B cell (primary cell): ENCODE data around the gene HDGFL1. TPM values are rescaled to one million over a fixed set of nuclear protein-coding genes. Genes with fewer than 3 reads are reported as not detected.

ENCODE experiments used
- ATAC-seq: fragments of 200-7000 bp; cut with Tn5 transposase; one replicate; pipeline ENCODE4 v1.10.0; 2021; ENCODE audit warnings: low read depth, mild to moderate bottlenecking, moderate number of reproducible peaks, moderate library complexity
- CTCF ChIA-PET: fragments of 350-600 bp; sonication (Branson Sonifier 250); formaldehyde crosslinking; loops from one replicate; lab custom pipeline; 2021; ENCODE audit warnings: antibody characterized with exemption, inconsistent platforms; lab: Charles Lee
- POLR2A ChIA-PET: fragments of 350-600 bp; sonication (Branson Sonifier 250); formaldehyde crosslinking; loops from one replicate; lab custom pipeline; 2021; ENCODE audit warnings: antibody characterized with exemption; lab: Charles Lee
- DNase-seq: peaks from one replicate; pipeline ENCODE4 v3.0.0; 2013
- H2AFZ ChIP-seq: 2 replicates; pipeline ENCODE4 v1.6.1; 2012; ENCODE audit warnings: mild to moderate bottlenecking, low read depth, low read length; ENCODE audit not compliant: insufficient read depth, poor library complexity, severe bottlenecking
- H3K27ac ChIP-seq, 2 donors: 1 replicate in 1 of 2; 2 replicates in 1 of 2; pipeline ENCODE4 v1.5.1; 2012 to 2013; ENCODE audit warnings: low read length in 2 of 2, mild to moderate bottlenecking in 2 of 2, moderate library complexity in 1 of 2
- H3K27me3 ChIP-seq, 4 experiments: fragments of 200-600 bp in 1 of 4; sonication (generic) in 1 of 4; replicated peaks in 1 of 4; 1 replicate in 2 of 4; 2 replicates in 2 of 4; pipeline versions ENCODE4 v1.6.1 to v1.7.0; 2013 to 2016; ENCODE audit warnings: low read length in 3 of 4, mild to moderate bottlenecking in 2 of 4, mixed read lengths in 1 of 4, moderate library complexity in 1 of 4; ENCODE audit not compliant: insufficient read depth in 4 of 4, control insufficient read depth in 3 of 4; ENCODE audit errors: control extremely low read depth in 1 of 4
- H3K36me3 ChIP-seq, 2 experiments: replicated peaks in 1 of 2; 1 replicate in 1 of 2; 2 replicates in 1 of 2; pipeline versions ENCODE4 v1.6.1 to v1.7.1; 2013; ENCODE audit warnings: low read length in 1 of 2; ENCODE audit not compliant: insufficient read depth in 2 of 2, control insufficient read depth in 1 of 2; ENCODE audit errors: control extremely low read depth in 1 of 2, extremely low read depth in 1 of 2
- H3K4me1 ChIP-seq, 2 donors: fragments of 200-600 bp in 1 of 2; sonication (generic) in 1 of 2; 1 replicate in 1 of 2; 2 replicates in 1 of 2; pipeline versions ENCODE4 v1.5.1 to v1.6.1; 2013 to 2017; ENCODE audit warnings: low read length in 2 of 2; ENCODE audit not compliant: control insufficient read depth in 2 of 2, insufficient read depth in 2 of 2
- H3K4me2 ChIP-seq: replicated peaks from 2 replicates; pipeline ENCODE3; 2012; ENCODE audit warnings: mild to moderate bottlenecking, low read depth, low read length; ENCODE audit not compliant: poor library complexity, severe bottlenecking
- H3K4me3 ChIP-seq, 5 experiments: fragments of 200-600 bp in 1 of 5; sonication (generic) in 1 of 5; 1 replicate in 3 of 5; 2 replicates in 2 of 5; pipeline versions ENCODE4 v1.5.1 to v1.7.0; 2011 to 2016; ENCODE audit warnings: low read length in 4 of 5, mild to moderate bottlenecking in 4 of 5, low read depth in 2 of 5, control low read depth in 1 of 5, moderate library complexity in 1 of 5; ENCODE audit not compliant: insufficient read depth in 1 of 5; ENCODE audit errors: control extremely low read depth in 1 of 5, extremely low read depth in 1 of 5
- H3K79me2 ChIP-seq: fragments of 200-600 bp; sonication (generic); one replicate; pipeline ENCODE4 v1.6.0; 2016; ENCODE audit warnings: low read length; ENCODE audit not compliant: control insufficient read depth, insufficient read depth
- H3K9ac ChIP-seq: fragments of 200-600 bp; sonication (generic); 2 replicates; pipeline ENCODE4 v1.6.1; 2017; ENCODE audit warnings: mild to moderate bottlenecking, low read length, moderate library complexity
- H3K9me3 ChIP-seq, 3 donors: one replicate each; pipeline versions ENCODE4 v1.6.1 to v1.7.1; 2013; ENCODE audit warnings: low read length in 2 of 3; ENCODE audit not compliant: control insufficient read depth in 2 of 3, insufficient read depth in 1 of 3; ENCODE audit errors: control extremely low read depth in 1 of 3
- H4K20me1 ChIP-seq: 2 replicates; pipeline ENCODE4 v1.6.0; 2012; ENCODE audit warnings: mild to moderate bottlenecking, low read length; ENCODE audit not compliant: insufficient read depth, control insufficient read depth, poor library complexity, severe bottlenecking
- H3K27ac Mint-ChIP-seq: one replicate; pipeline ENCODE4 v1.8.0; 2021; ENCODE audit warnings: mixed read lengths
- H3K27me3 Mint-ChIP-seq: one replicate; pipeline ENCODE4 v1.8.0; 2021; ENCODE audit warnings: mixed read lengths
- H3K4me1 Mint-ChIP-seq: one replicate; pipeline ENCODE4 v1.8.0; 2021; ENCODE audit warnings: mixed read lengths
- H3K4me3 Mint-ChIP-seq: one replicate; pipeline ENCODE4 v1.8.0; 2021; ENCODE audit warnings: mixed read lengths
- H3K9me3 Mint-ChIP-seq: one replicate; pipeline ENCODE4 v1.8.0; 2022; ENCODE audit warnings: mixed read lengths; ENCODE audit not compliant: insufficient read depth
- CTCF ChIP-seq: fragments of 200-600 bp; IDR thresholded peaks from one replicate; pipeline ENCODE4 v1.8.0; 2022; ENCODE audit warnings: antibody characterized with exemption, mild to moderate bottlenecking
- EZH2 ChIP-seq: IDR thresholded peaks from 2 replicates; pipeline ENCODE4 v1.6.1; 2012; ENCODE audit warnings: borderline replicate concordance, low read depth, mild to moderate bottlenecking, moderate library complexity, low read length; ENCODE audit not compliant: insufficient read depth, poor library complexity, severe bottlenecking
- WGBS: methylation state at CpG from one replicate; pipeline ENCODE4 v1.1.5; 2013; ENCODE audit warnings: missing lambda C conversion rate; ENCODE audit not compliant: insufficient coverage; 5-methylcytosine and 5-hydroxymethylcytosine counted together
- intact Hi-C: fragments of 100-400 bp; cut with micrococcal nuclease; formaldehyde crosslinking; loops from one replicate; pipeline ENCODE4 v1.10.0; 2022
- polyA plus RNA-seq: library from polyadenylated mRNA; depleted of rRNA; stranded (reverse); fragments of >200 nt; gene quantifications from 2 replicates; pipeline ENCODE4 v1.2.3, GENCODE V29; 2012
- total RNA-seq, 2 donors: library from RNA; stranded (reverse); fragments of 120-200 nt in 1 of 2; gene quantifications; 1 replicate in 1 of 2; 2 replicates in 1 of 2; pipeline versions ENCODE4 v1.2.3 to v1.2.4, GENCODE V29; 2013 to 2022

HDGFL1 gene
- total and polyA plus RNA-seq, 2 donors (not counting 1 experiment from before 2014, with no cell fraction given) = not detected

- Mint-ChIP-seq H3K27ac (no peak overlapping the region), H3K9me3 (peaks cover 2% of the 10 kb centered on the region), H3K4me1 (no peaks in the 10 kb centered on the region), H3K4me3 (no peak overlapping the region), H3K27me3 (no peaks in the 10 kb centered on the region)
- Histone ChIP-seq H3K4me3 (no peak overlapping the region), H3K79me2 (no peaks in the 10 kb centered on the region), H3K4me2 (no peak overlapping the region), H3K9ac (no peak overlapping the region), H2AFZ (no peak overlapping the region), H3K27me3 (no peaks in the 10 kb centered on the region), H3K27ac (no peak overlapping the region), H3K4me1 (no peaks in the 10 kb centered on the region), H4K20me1 (no peaks in the 10 kb centered on the region), H3K9me3 (no peaks in the 10 kb centered on the region), H3K36me3 (no peaks in the 10 kb centered on the region)
- DNase-seq = no peak
- POLR2A ChIA-PET = no interaction called here
- ATAC-seq = no peak
- CTCF ChIA-PET = no interaction called here
- intact Hi-C loops = no loop called here
- TF ChIP-seq CTCF = no peak
- TF ChIP-seq EZH2 = no peak
Observed at GRCh38 chr6:22596011-22596410, 26.6 kb downstream of the HDGFL1 start.

GRCh38 chr6:22598339-22598738 is 29.0 kb downstream of the HDGFL1 start:
- H2AFZ ChIP-seq = no peak overlapping the region
- H3K27me3 ChIP-seq = no peaks in the 10 kb centered on the region
- POLR2A ChIA-PET = no interaction called here
- no peak overlapping the region for H3K4me3 ChIP-seq
- Mint-ChIP-seq H3K27ac (no peak overlapping the region), H3K27me3 (no peaks in the 10 kb centered on the region), H3K4me3 (no peak overlapping the region), H3K9me3 (peaks cover 4% of the 10 kb centered on the region), H3K4me1 (no peaks in the 10 kb centered on the region)
- TF ChIP-seq EZH2 (no peak), CTCF (no peak)
- H3K9me3 ChIP-seq = no peaks in the 10 kb centered on the region
- H3K36me3 ChIP-seq = no peaks in the 10 kb centered on the region
- CTCF ChIA-PET = no interaction called here
- no peak overlapping the region for H3K4me2 ChIP-seq
- WGBS = 96% methylated on average over 2 of the region's 4 CpGs
- no peak overlapping the region for H3K27ac ChIP-seq
- H4K20me1 ChIP-seq = no peaks in the 10 kb centered on the region
- no peak overlapping the region for H3K9ac ChIP-seq
- ATAC-seq (no peak), DNase-seq (no peak)
- H3K79me2 ChIP-seq = no peaks in the 10 kb centered on the region
- H3K4me1 ChIP-seq = no peaks in the 10 kb centered on the region
- intact Hi-C loops = no loop called here
